Non-pigmented ciliary epithelial cell (primary cell): ENCODE measurements around the gene IMMP2L.

Source experiments
- DNase-seq: peaks from one replicate; pipeline ENCODE4 v3.0.0-alpha.2; 2010; ENCODE audit warnings: low read depth

The IMMP2L gene

GRCh38 chr7:110800984-110801383, 761.3 kb downstream of the IMMP2L start:
- no peak for DNase-seq

- DNase-seq: no peak
Observed at GRCh38 chr7:110797656-110798055, 764.6 kb downstream of the IMMP2L start.

- DNase-seq: no peak
Observed at GRCh38 chr7:110790992-110791391, 771.3 kb downstream of the IMMP2L start.

GRCh38 chr7:110786328-110786965, 775.8 kb downstream of the IMMP2L start:
- no peak for DNase-seq

GRCh38 chr7:110784749-110785148, 777.5 kb downstream of the IMMP2L start:
- no peak for DNase-seq

GRCh38 chr7:110780712-110781111, 781.6 kb downstream of the IMMP2L start:
- DNase-seq: no peak

- DNase-seq: no peak
Observed at GRCh38 chr7:110779339-110779738, 783.0 kb downstream of the IMMP2L start.

GRCh38 chr7:110775046-110775445, 787.2 kb downstream of the IMMP2L start:
- DNase-seq: peak; percentile 27

- no peak for DNase-seq
Observed at GRCh38 chr7:110774071-110774470, 788.2 kb downstream of the IMMP2L start.

- no peak for DNase-seq
Observed at GRCh38 chr7:110772615-110773014, 789.7 kb downstream of the IMMP2L start.

- no peak for DNase-seq
Observed at GRCh38 chr7:110771717-110772116, 790.6 kb downstream of the IMMP2L start.

- no peak for DNase-seq
Observed at GRCh38 chr7:110767550-110768110, 794.7 kb downstream of the IMMP2L start.

- no peak for DNase-seq
Observed at GRCh38 chr7:110766864-110767263, 795.4 kb downstream of the IMMP2L start.

GRCh38 chr7:110764852-110765251, 797.4 kb downstream of the IMMP2L start:
- no peak for DNase-seq

- no peak for DNase-seq
Observed at GRCh38 chr7:110762546-110763225, 799.6 kb downstream of the IMMP2L start.

GRCh38 chr7:110760341-110760740, 802.0 kb downstream of the IMMP2L start:
- no peak for DNase-seq

- DNase-seq: no peak
Observed at GRCh38 chr7:110759069-110759468, 803.2 kb downstream of the IMMP2L start.

GRCh38 chr7:110754649-110755048, 807.6 kb downstream of the IMMP2L start:
- DNase-seq: no peak

- no peak for DNase-seq
Observed at GRCh38 chr7:110750931-110751605, 811.2 kb downstream of the IMMP2L start.

GRCh38 chr7:110733221-110733620, 829.1 kb downstream of the IMMP2L start:
- no peak for DNase-seq

GRCh38 chr7:110724811-110725210, 837.5 kb downstream of the IMMP2L start:
- no peak for DNase-seq

GRCh38 chr7:110721395-110721794, 840.9 kb downstream of the IMMP2L start:
- no peak for DNase-seq

- no peak for DNase-seq
Observed at GRCh38 chr7:110720626-110721025, 841.7 kb downstream of the IMMP2L start.
